ENCODE data around the gene SLC6A13.

SLC6A13 gene

GRCh38 chr12:214003-214741 is 48.5 kb downstream of the SLC6A13 start, which contains the start of gene SLC6A12:
Gene SLC6A12 (minus strand): TSS chr12:214157. CDS start chr12:209986, 4,171 bp downstream.
- ATAC-seq: no peak
- TF ChIP-seq ZC3H10 (CRISPR knock-in tag; IDR thresholded peaks at IDR 0.05): no peak
- TF ChIP-seq TCF4 (CRISPR knock-in tag; IDR thresholded peaks at IDR 0.05; ENCODE audit: borderline replicate concordance): no peak
- no peak for TF ChIP-seq ZNF8 (CRISPR knock-in tag; IDR thresholded peaks at IDR 0.05)
- TF ChIP-seq BACH2 (CRISPR knock-in tag; IDR thresholded peaks at IDR 0.05; ENCODE audit: borderline replicate concordance): no peak
- TF ChIP-seq, protein P1, sequence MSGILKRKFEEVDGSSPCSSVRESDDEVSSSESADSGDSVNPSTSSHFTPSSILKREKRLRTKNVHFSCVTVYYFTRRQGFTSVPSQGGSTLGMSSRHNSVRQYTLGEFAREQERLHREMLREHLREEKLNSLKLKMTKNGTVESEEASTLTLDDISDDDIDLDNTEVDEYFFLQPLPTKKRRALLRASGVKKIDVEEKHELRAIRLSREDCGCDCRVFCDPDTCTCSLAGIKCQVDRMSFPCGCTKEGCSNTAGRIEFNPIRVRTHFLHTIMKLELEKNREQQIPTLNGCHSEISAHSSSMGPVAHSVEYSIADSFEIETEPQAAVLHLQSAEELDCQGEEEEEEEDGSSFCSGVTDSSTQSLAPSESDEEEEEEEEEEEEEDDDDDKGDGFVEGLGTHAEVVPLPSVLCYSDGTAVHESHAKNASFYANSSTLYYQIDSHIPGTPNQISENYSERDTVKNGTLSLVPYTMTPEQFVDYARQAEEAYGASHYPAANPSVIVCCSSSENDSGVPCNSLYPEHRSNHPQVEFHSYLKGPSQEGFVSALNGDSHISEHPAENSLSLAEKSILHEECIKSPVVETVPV (CRISPR knock-in tag; IDR thresholded peaks at IDR 0.05): no peak
- TF ChIP-seq PPARA (CRISPR knock-in tag; IDR thresholded peaks at IDR 0.05; ENCODE audit: borderline replicate concordance): no peak
- TF ChIP-seq ZNF565 (CRISPR knock-in tag; conservative IDR thresholded peaks at IDR 0.05; ENCODE audit: low read depth): no peak
- no peak for TF ChIP-seq SNAI2 (CRISPR knock-in tag; IDR thresholded peaks at IDR 0.05)
- TF ChIP-seq CSDC2 (CRISPR knock-in tag; IDR thresholded peaks at IDR 0.05): no peak
- no peak for TF ChIP-seq CREB5 (CRISPR knock-in tag; IDR thresholded peaks at IDR 0.05; ENCODE audit: low read depth)
- TF ChIP-seq TOX (CRISPR knock-in tag; IDR thresholded peaks at IDR 0.05; ENCODE audit: borderline replicate concordance): no peak
- TF ChIP-seq RARB (CRISPR knock-in tag; IDR thresholded peaks at IDR 0.05): no peak

GRCh38 chr12:213527-213932 is 49.1 kb downstream of the SLC6A13 start:
- ATAC-seq: no peak
- TF ChIP-seq GLIS3 (CRISPR knock-in tag; IDR thresholded peaks at IDR 0.05) (no peak), ESRRG (CRISPR knock-in tag; IDR thresholded peaks at IDR 0.05) (no peak), CSDC2 (CRISPR knock-in tag; IDR thresholded peaks at IDR 0.05) (no peak), CREB5 (CRISPR knock-in tag; IDR thresholded peaks at IDR 0.05; ENCODE audit: low read depth) (no peak), SNAI2 (CRISPR knock-in tag; IDR thresholded peaks at IDR 0.05) (no peak), ZNF70 (CRISPR knock-in tag; IDR thresholded peaks at IDR 0.05) (no peak), PATZ1 (CRISPR knock-in tag; IDR thresholded peaks at IDR 0.05; ENCODE audit: borderline replicate concordance) (no peak), POU6F1 (CRISPR knock-in tag; IDR thresholded peaks at IDR 0.05; ENCODE audit: borderline replicate concordance, low read depth) (no peak), ZNF565 (CRISPR knock-in tag; conservative IDR thresholded peaks at IDR 0.05; ENCODE audit: low read depth) (no peak), PPARA (CRISPR knock-in tag; IDR thresholded peaks at IDR 0.05; ENCODE audit: borderline replicate concordance) (no peak), TOX (CRISPR knock-in tag; IDR thresholded peaks at IDR 0.05; ENCODE audit: borderline replicate concordance) (no peak), RARB (CRISPR knock-in tag; IDR thresholded peaks at IDR 0.05) (no peak)
- TF ChIP-seq, protein P1 (CRISPR knock-in tag; IDR thresholded peaks at IDR 0.05): no peak
- TF ChIP-seq, protein P2, sequence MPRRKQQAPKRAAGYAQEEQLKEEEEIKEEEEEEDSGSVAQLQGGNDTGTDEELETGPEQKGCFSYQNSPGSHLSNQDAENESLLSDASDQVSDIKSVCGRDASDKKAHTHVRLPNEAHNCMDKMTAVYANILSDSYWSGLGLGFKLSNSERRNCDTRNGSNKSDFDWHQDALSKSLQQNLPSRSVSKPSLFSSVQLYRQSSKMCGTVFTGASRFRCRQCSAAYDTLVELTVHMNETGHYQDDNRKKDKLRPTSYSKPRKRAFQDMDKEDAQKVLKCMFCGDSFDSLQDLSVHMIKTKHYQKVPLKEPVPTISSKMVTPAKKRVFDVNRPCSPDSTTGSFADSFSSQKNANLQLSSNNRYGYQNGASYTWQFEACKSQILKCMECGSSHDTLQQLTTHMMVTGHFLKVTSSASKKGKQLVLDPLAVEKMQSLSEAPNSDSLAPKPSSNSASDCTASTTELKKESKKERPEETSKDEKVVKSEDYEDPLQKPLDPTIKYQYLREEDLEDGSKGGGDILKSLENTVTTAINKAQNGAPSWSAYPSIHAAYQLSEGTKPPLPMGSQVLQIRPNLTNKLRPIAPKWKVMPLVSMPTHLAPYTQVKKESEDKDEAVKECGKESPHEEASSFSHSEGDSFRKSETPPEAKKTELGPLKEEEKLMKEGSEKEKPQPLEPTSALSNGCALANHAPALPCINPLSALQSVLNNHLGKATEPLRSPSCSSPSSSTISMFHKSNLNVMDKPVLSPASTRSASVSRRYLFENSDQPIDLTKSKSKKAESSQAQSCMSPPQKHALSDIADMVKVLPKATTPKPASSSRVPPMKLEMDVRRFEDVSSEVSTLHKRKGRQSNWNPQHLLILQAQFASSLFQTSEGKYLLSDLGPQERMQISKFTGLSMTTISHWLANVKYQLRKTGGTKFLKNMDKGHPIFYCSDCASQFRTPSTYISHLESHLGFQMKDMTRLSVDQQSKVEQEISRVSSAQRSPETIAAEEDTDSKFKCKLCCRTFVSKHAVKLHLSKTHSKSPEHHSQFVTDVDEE (CRISPR knock-in tag; IDR thresholded peaks at IDR 0.05): no peak

All from SK-N-SH treated with all-trans-retinoic acid at 6 μM for 48 hours (cell line).